PC-9 (cell line): ENCODE data around the gene AUP1.

Experiments used
- CTCF ChIP-seq: fragments of 200-600 bp; sonication (generic); conservative IDR thresholded peaks from 2 replicates; pipeline ENCODE4 v1.6.1; 2017; ENCODE audit warnings: mixed run types, antibody characterized with exemption, mild to moderate bottlenecking, moderate library complexity
- EZH2 ChIP-seq: fragments of 200-600 bp; sonication (generic); IDR thresholded peaks from 2 replicates; pipeline ENCODE4 v1.8.0; 2017; ENCODE audit warnings: antibody characterized with exemption, low read depth

GRCh38 chr2:74555610-74556103, 26.2 kb upstream of the AUP1 start:
- TF ChIP-seq CTCF (no peak), EZH2 (no peak)
